Fibroblast of pulmonary artery (primary cell): Measurements from ENCODE around the gene HMCN1.

ENCODE experiments used
- DNase-seq: peaks from one replicate; pipeline ENCODE4 v3.0.0-alpha.2; 2010; ENCODE audit warnings: low read depth
- H3K4me3 ChIP-seq: replicated peaks from 2 replicates; pipeline ENCODE4 v1.5.1; 2011; ENCODE audit warnings: low read depth, mild to moderate bottlenecking, control low read depth, low read length, moderate library complexity
- CTCF ChIP-seq: IDR thresholded peaks from 2 replicates; pipeline ENCODE4 v1.5.1; 2011; ENCODE audit warnings: mild to moderate bottlenecking, control low read depth, low read length, inconsistent platforms; ENCODE audit errors: missing control alignments

The HMCN1 gene

GRCh38 chr1:186016856-186017255, 282.7 kb downstream of the HMCN1 start:
- DNase-seq = no peak
- H3K4me3 ChIP-seq = no peak overlapping the region
- TF ChIP-seq CTCF = no peak

DNA sequence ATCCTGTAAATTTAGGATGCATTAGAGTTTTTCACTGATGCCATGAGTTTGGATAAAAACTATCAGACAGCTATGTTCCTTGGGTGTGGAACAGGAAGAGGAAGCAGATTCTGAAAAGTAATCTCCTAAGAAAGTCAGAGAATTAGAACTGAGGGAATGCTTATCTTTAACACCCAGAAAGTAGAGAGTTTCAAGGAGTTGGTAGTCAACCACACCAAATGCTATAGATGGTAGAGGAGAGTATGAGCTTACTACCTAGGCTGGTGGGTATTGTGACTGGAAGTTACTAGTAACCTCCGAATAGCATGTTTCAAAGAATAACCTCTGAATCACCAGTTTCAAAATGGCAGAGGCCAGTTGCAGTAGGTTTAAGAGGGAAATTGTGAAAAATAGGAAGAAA, 288.0 kb downstream of the HMCN1 start:
- no peak overlapping the region for H3K4me3 ChIP-seq
- DNase-seq = no peak
- TF ChIP-seq CTCF = no peak

DNA sequence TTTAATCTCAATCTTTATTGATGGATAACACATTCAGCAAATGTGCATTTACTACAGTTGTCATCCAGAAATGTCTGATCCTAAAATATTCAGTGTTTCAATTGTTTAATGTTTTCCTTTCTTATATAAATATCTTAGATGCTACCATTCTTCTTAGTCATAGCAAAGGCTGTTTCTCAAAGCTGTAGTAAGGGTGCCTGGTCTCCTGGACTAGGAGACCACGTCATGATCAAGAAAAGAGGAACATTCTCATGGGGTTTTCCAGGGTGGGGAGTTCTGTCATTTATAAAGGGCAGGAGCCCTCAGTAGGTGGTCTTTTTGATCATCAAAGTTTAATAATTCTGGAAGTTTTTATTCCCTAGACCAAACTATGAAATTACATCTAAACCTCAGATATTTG, 292.8 kb downstream of the HMCN1 start:
- DNase-seq = no peak
- no peak overlapping the region for H3K4me3 ChIP-seq
- TF ChIP-seq CTCF = no peak

- H3K4me3 ChIP-seq = no peak overlapping the region
- TF ChIP-seq CTCF = no peak
These were observed 293.4 kb downstream of the HMCN1 start for GRCh38 chr1:186027621-186028020.

GRCh38 chr1:186030453-186030852, 296.3 kb downstream of the HMCN1 start:
- TF ChIP-seq CTCF = no peak
- H3K4me3 ChIP-seq = no peak overlapping the region
- DNase-seq = no peak

More at GRCh38 chr1:186027621-186028020, 293.4 kb downstream of the HMCN1 start:
- no peak for DNase-seq

GRCh38 chr1:186033847-186034271, 299.7 kb downstream of the HMCN1 start:
- DNase-seq = peak; percentile 61
- no peak for TF ChIP-seq CTCF
- no peak overlapping the region for H3K4me3 ChIP-seq

- DNase-seq = peak; percentile 25
- no peak for TF ChIP-seq CTCF
- H3K4me3 ChIP-seq = no peak overlapping the region
These were observed 308.0 kb downstream of the HMCN1 start for GRCh38 chr1:186042230-186042629.
